Activated naive CD8-positive, alpha-beta T cell treated with anti-CD3 and anti-CD28 coated beads, Interleukin-2, amount 10 ng/mL, durations not matched to agents 7 days and 5 days (primary cell): ENCODE results near the gene TINAG. TPM values are rescaled to one million over a fixed set of nuclear protein-coding genes. Genes with fewer than 3 reads are reported as not detected.

Experiments
- ATAC-seq: fragments of 150-1000 bp; cut with Tn5 transposase; one replicate; pipeline ENCODE4 v1.10.0; 2021; ENCODE audit warnings: low read depth, moderate library complexity
- POLR2A ChIA-PET: fragments of 350-600 bp; sonication (Branson Sonifier 250); formaldehyde crosslinking; loops from one replicate; lab custom pipeline; 2021; ENCODE audit warnings: antibody characterized with exemption; lab: Charles Lee
- DNase-seq: peaks from one replicate; pipeline ENCODE4 v3.0.0; 2021
- H3K27ac Mint-ChIP-seq: one replicate; pipeline ENCODE4 v1.8.0; 2022; ENCODE audit warnings: mild to moderate bottlenecking, mixed read lengths
- H3K27me3 Mint-ChIP-seq: one replicate; pipeline ENCODE4 v1.8.0; 2022; ENCODE audit warnings: mild to moderate bottlenecking, moderate library complexity, mixed read lengths
- H3K36me3 Mint-ChIP-seq: one replicate; pipeline ENCODE4 v1.8.0; 2021; ENCODE audit warnings: mild to moderate bottlenecking, mixed read lengths
- H3K4me1 Mint-ChIP-seq: one replicate; pipeline ENCODE4 v1.8.0; 2021; ENCODE audit warnings: mixed read lengths
- H3K4me3 Mint-ChIP-seq: one replicate; pipeline ENCODE4 v1.8.0; 2022; ENCODE audit warnings: mild to moderate bottlenecking, moderate library complexity, mixed read lengths
- H3K9me3 Mint-ChIP-seq: one replicate; pipeline ENCODE4 v1.8.0; 2021; ENCODE audit warnings: mixed read lengths
- total RNA-seq, 2 experiments: library from RNA; stranded (reverse); gene quantifications; one replicate each; pipeline ENCODE4 v1.2.3, GENCODE V29; 2021

TINAG gene
- total RNA-seq, 2 experiments from 2014 or later = not detected

- H3K4me3 Mint-ChIP-seq = no peak overlapping the region
- peaks cover 3% of the 10 kb centered on the region for H3K9me3 Mint-ChIP-seq
- ATAC-seq (no peak), DNase-seq (no peak)
- POLR2A ChIA-PET = no interaction called here
- no peaks in the 10 kb centered on the region for H3K27me3 Mint-ChIP-seq
- no peaks in the 10 kb centered on the region for H3K36me3 Mint-ChIP-seq
- H3K4me1 Mint-ChIP-seq = no peaks in the 10 kb centered on the region
- no peak overlapping the region for H3K27ac Mint-ChIP-seq
Observed at GRCh38 chr6:54335871-54336270, 27.6 kb downstream of the TINAG start.

- Mint-ChIP-seq H3K4me1 (no peaks in the 10 kb centered on the region), H3K36me3 (no peaks in the 10 kb centered on the region), H3K9me3 (no peaks in the 10 kb centered on the region), H3K27ac (no peak overlapping the region), H3K27me3 (no peaks in the 10 kb centered on the region), H3K4me3 (no peak overlapping the region)
- no peak for DNase-seq
- no peak for ATAC-seq
- POLR2A ChIA-PET = no interaction called here
Observed at GRCh38 chr6:54353975-54354374, 45.7 kb downstream of the TINAG start.

- DNase-seq = no peak
- ATAC-seq = no peak
- POLR2A ChIA-PET = no interaction called here
- no peaks in the 10 kb centered on the region for H3K27me3 Mint-ChIP-seq
- H3K36me3 Mint-ChIP-seq = no peaks in the 10 kb centered on the region
- H3K27ac Mint-ChIP-seq = no peak overlapping the region
- no peaks in the 10 kb centered on the region for H3K9me3 Mint-ChIP-seq
- no peaks in the 10 kb centered on the region for H3K4me1 Mint-ChIP-seq
- no peak overlapping the region for H3K4me3 Mint-ChIP-seq
Observed at GRCh38 chr6:54354608-54355007, 46.4 kb downstream of the TINAG start.

GRCh38 chr6:54357141-54357540, 48.9 kb downstream of the TINAG start:
- ATAC-seq (no peak), DNase-seq (no peak)
- no peak overlapping the region for H3K27ac Mint-ChIP-seq
- H3K4me1 Mint-ChIP-seq = no peaks in the 10 kb centered on the region
- no peaks in the 10 kb centered on the region for H3K36me3 Mint-ChIP-seq
- POLR2A ChIA-PET = no interaction called here
- no peak overlapping the region for H3K4me3 Mint-ChIP-seq
- H3K27me3 Mint-ChIP-seq = no peaks in the 10 kb centered on the region
- peaks cover 1% of the 10 kb centered on the region for H3K9me3 Mint-ChIP-seq

GRCh38 chr6:54361188-54361587, 52.9 kb downstream of the TINAG start:
- H3K36me3 Mint-ChIP-seq = no peaks in the 10 kb centered on the region
- no peaks in the 10 kb centered on the region for H3K27me3 Mint-ChIP-seq
- ATAC-seq = no peak
- no peak overlapping the region for H3K27ac Mint-ChIP-seq
- H3K4me3 Mint-ChIP-seq = no peak overlapping the region
- peaks cover 1% of the 10 kb centered on the region for H3K9me3 Mint-ChIP-seq
- H3K4me1 Mint-ChIP-seq = no peaks in the 10 kb centered on the region
- POLR2A ChIA-PET = no interaction called here
- DNase-seq = no peak

GRCh38 chr6:54361734-54362133, 53.5 kb downstream of the TINAG start:
- peaks cover 1% of the 10 kb centered on the region for H3K9me3 Mint-ChIP-seq
- DNase-seq (no peak), ATAC-seq (no peak)
- POLR2A ChIA-PET = no interaction called here
- no peak overlapping the region for H3K4me3 Mint-ChIP-seq
- no peaks in the 10 kb centered on the region for H3K36me3 Mint-ChIP-seq
- H3K27me3 Mint-ChIP-seq = no peaks in the 10 kb centered on the region
- H3K4me1 Mint-ChIP-seq = no peaks in the 10 kb centered on the region
- H3K27ac Mint-ChIP-seq = no peak overlapping the region

GRCh38 chr6:54366667-54367327, 58.6 kb downstream of the TINAG start:
- H3K4me1 Mint-ChIP-seq = no peaks in the 10 kb centered on the region
- no peak overlapping the region for H3K4me3 Mint-ChIP-seq
- no peaks in the 10 kb centered on the region for H3K27me3 Mint-ChIP-seq
- H3K36me3 Mint-ChIP-seq = no peaks in the 10 kb centered on the region
- ATAC-seq = no peak
- no peak overlapping the region for H3K27ac Mint-ChIP-seq
- POLR2A ChIA-PET = no interaction called here
- DNase-seq = no peak
- H3K9me3 Mint-ChIP-seq = no peaks in the 10 kb centered on the region

GRCh38 chr6:54377776-54378175, 69.5 kb downstream of the TINAG start:
- POLR2A ChIA-PET = no interaction called here

GRCh38 chr6:54386295-54386694, 78.1 kb downstream of the TINAG start:
- H3K4me1 Mint-ChIP-seq = no peaks in the 10 kb centered on the region
- no peaks in the 10 kb centered on the region for H3K36me3 Mint-ChIP-seq
- DNase-seq (no peak), ATAC-seq (no peak)
- no peak overlapping the region for H3K4me3 Mint-ChIP-seq
- POLR2A ChIA-PET = no interaction called here
- no peaks in the 10 kb centered on the region for H3K27me3 Mint-ChIP-seq
- H3K9me3 Mint-ChIP-seq = no peaks in the 10 kb centered on the region
- no peak overlapping the region for H3K27ac Mint-ChIP-seq

More at GRCh38 chr6:54377776-54378175, 69.5 kb downstream of the TINAG start:
- no peak overlapping the region for H3K27ac Mint-ChIP-seq
- H3K27me3 Mint-ChIP-seq = no peaks in the 10 kb centered on the region
- H3K9me3 Mint-ChIP-seq = no peaks in the 10 kb centered on the region
- DNase-seq (no peak), ATAC-seq (no peak)
- no peaks in the 10 kb centered on the region for H3K4me1 Mint-ChIP-seq
- H3K36me3 Mint-ChIP-seq = no peaks in the 10 kb centered on the region
- H3K4me3 Mint-ChIP-seq = no peak overlapping the region

GRCh38 chr6:54390362-54390761, 82.1 kb downstream of the TINAG start:
- Mint-ChIP-seq H3K27me3 (no peaks in the 10 kb centered on the region), H3K27ac (no peak overlapping the region), H3K36me3 (no peaks in the 10 kb centered on the region), H3K4me1 (no peaks in the 10 kb centered on the region), H3K9me3 (peaks cover 1% of the 10 kb centered on the region), H3K4me3 (no peak overlapping the region)
- DNase-seq = no peak
- POLR2A ChIA-PET = no interaction called here
- ATAC-seq = no peak

GRCh38 chr6:54391577-54391976, 83.3 kb downstream of the TINAG start:
- no peak for DNase-seq
- Mint-ChIP-seq H3K27ac (no peak overlapping the region), H3K36me3 (no peaks in the 10 kb centered on the region), H3K9me3 (peaks cover 1% of the 10 kb centered on the region), H3K27me3 (no peaks in the 10 kb centered on the region), H3K4me1 (no peaks in the 10 kb centered on the region), H3K4me3 (no peak overlapping the region)
- no peak for ATAC-seq
- POLR2A ChIA-PET = no interaction called here

- no peak overlapping the region for H3K4me3 Mint-ChIP-seq
- H3K27ac Mint-ChIP-seq = no peak overlapping the region
- H3K36me3 Mint-ChIP-seq = no peaks in the 10 kb centered on the region
- no peaks in the 10 kb centered on the region for H3K27me3 Mint-ChIP-seq
- DNase-seq = no peak
- H3K9me3 Mint-ChIP-seq = no peaks in the 10 kb centered on the region
- POLR2A ChIA-PET = no interaction called here
- ATAC-seq = no peak
- no peaks in the 10 kb centered on the region for H3K4me1 Mint-ChIP-seq
Observed at GRCh38 chr6:54403096-54403495, 94.9 kb downstream of the TINAG start.

GRCh38 chr6:54404791-54405190, 96.5 kb downstream of the TINAG start:
- Mint-ChIP-seq H3K27ac (no peak overlapping the region), H3K36me3 (no peaks in the 10 kb centered on the region), H3K4me3 (no peak overlapping the region), H3K27me3 (no peaks in the 10 kb centered on the region), H3K4me1 (no peaks in the 10 kb centered on the region), H3K9me3 (no peaks in the 10 kb centered on the region)
- DNase-seq (no peak), ATAC-seq (no peak)
- POLR2A ChIA-PET = no interaction called here

GRCh38 chr6:54411767-54412166, 103.5 kb downstream of the TINAG start:
- POLR2A ChIA-PET = no interaction called here
- Mint-ChIP-seq H3K9me3 (no peaks in the 10 kb centered on the region), H3K27ac (no peak overlapping the region), H3K36me3 (no peaks in the 10 kb centered on the region), H3K4me1 (no peaks in the 10 kb centered on the region), H3K27me3 (no peaks in the 10 kb centered on the region), H3K4me3 (no peak overlapping the region)
- ATAC-seq = no peak
- DNase-seq = no peak

GRCh38 chr6:54415517-54415916, 107.3 kb downstream of the TINAG start:
- POLR2A ChIA-PET = no interaction called here
- H3K4me3 Mint-ChIP-seq = no peak overlapping the region
- H3K27me3 Mint-ChIP-seq = no peaks in the 10 kb centered on the region
- DNase-seq = no peak
- H3K4me1 Mint-ChIP-seq = no peaks in the 10 kb centered on the region
- peaks cover 4% of the 10 kb centered on the region for H3K9me3 Mint-ChIP-seq
- ATAC-seq = no peak
- H3K36me3 Mint-ChIP-seq = no peaks in the 10 kb centered on the region
- no peak overlapping the region for H3K27ac Mint-ChIP-seq
